CD4-positive, alpha-beta memory T cell (primary cell): ENCODE data around the gene SVOP. TPM values are rescaled to one million over a fixed set of nuclear protein-coding genes. Genes with fewer than 3 reads are reported as not detected.
A peak's percentile ranks its signal among the peaks of the same experiment; 100 is the strongest.

ENCODE experiments used
- CTCF ChIA-PET: fragments of 350-600 bp; sonication (Branson Sonifier 250); formaldehyde crosslinking; loops from one replicate; lab custom pipeline; 2021; ENCODE audit warnings: inconsistent platforms; ENCODE audit not compliant: partially characterized antibody; lab: Charles Lee
- POLR2A ChIA-PET: fragments of 350-600 bp; sonication (Branson Sonifier 250); formaldehyde crosslinking; loops from one replicate; lab custom pipeline; 2021; ENCODE audit not compliant: partially characterized antibody; lab: Charles Lee
- DNase-seq, 5 donors: peaks; one replicate each; pipeline versions ENCODE4 v3.0.0 to v3.0.0-alpha.2; 2020 to 2022; ENCODE audit warnings: mixed read lengths in 1 of 5
- H3K27ac ChIP-seq: one replicate; pipeline ENCODE4 v1.7.0; 2013; ENCODE audit warnings: low read depth, low read length
- H3K27me3 ChIP-seq: 2 replicates; pipeline ENCODE4 v1.7.0; 2013; ENCODE audit warnings: mild to moderate bottlenecking, low read length, moderate library complexity; ENCODE audit not compliant: insufficient read depth
- H3K36me3 ChIP-seq: 2 replicates; pipeline ENCODE4 v1.7.0; 2013; ENCODE audit warnings: mild to moderate bottlenecking, low read length, moderate library complexity; ENCODE audit not compliant: insufficient read depth
- H3K4me1 ChIP-seq: 2 replicates; pipeline ENCODE4 v1.7.0; 2013; ENCODE audit warnings: mild to moderate bottlenecking, low read length, moderate library complexity; ENCODE audit not compliant: insufficient read depth
- H3K4me3 ChIP-seq, 2 donors: one replicate each; pipeline ENCODE4 v1.7.0; 2013; ENCODE audit warnings: low read length in 2 of 2, mild to moderate bottlenecking in 1 of 2
- H3K9me3 ChIP-seq, 2 donors: one replicate each; pipeline ENCODE4 v1.7.0; 2013; ENCODE audit warnings: low read length in 2 of 2, control low read depth in 1 of 2; ENCODE audit not compliant: control insufficient read depth in 1 of 2
- H3K27ac Mint-ChIP-seq, 7 donors: one replicate each; pipeline ENCODE4 v1.8.0; 2020 to 2021; ENCODE audit warnings: mixed read lengths in 7 of 7, mild to moderate bottlenecking in 6 of 7, inconsistent platforms in 3 of 7, moderate library complexity in 3 of 7
- H3K27me3 Mint-ChIP-seq, 2 donors: one replicate each; pipeline ENCODE4 v1.8.0; 2020 to 2021; ENCODE audit warnings: mixed read lengths in 2 of 2
- H3K36me3 Mint-ChIP-seq, 2 donors: one replicate each; pipeline ENCODE4 v1.8.0; 2020 to 2021; ENCODE audit warnings: mixed read lengths in 2 of 2, inconsistent platforms in 1 of 2, mild to moderate bottlenecking in 1 of 2
- H3K4me1 Mint-ChIP-seq, 4 donors: one replicate each; pipeline ENCODE4 v1.8.0; 2020 to 2021; ENCODE audit warnings: mixed read lengths in 4 of 4, mild to moderate bottlenecking in 1 of 4
- H3K4me3 Mint-ChIP-seq, 8 donors: one replicate each; pipeline ENCODE4 v1.8.0; 2020 to 2021; ENCODE audit warnings: mixed read lengths in 8 of 8, mild to moderate bottlenecking in 7 of 8, moderate library complexity in 6 of 8, inconsistent platforms in 3 of 8
- H3K9me3 Mint-ChIP-seq, 8 donors: one replicate each; pipeline ENCODE4 v1.8.0; 2020 to 2021; ENCODE audit warnings: mixed read lengths in 8 of 8, mild to moderate bottlenecking in 5 of 8, inconsistent platforms in 3 of 8, moderate library complexity in 1 of 8
- intact Hi-C: fragments of 100-400 bp; cut with micrococcal nuclease; formaldehyde crosslinking; loops from one replicate; pipeline ENCODE4 v1.15.1; 2023
- polyA plus RNA-seq, 2 donors: library from polyadenylated mRNA; unstranded; fragments of 300-500 nt; fragmentation: Illumina TruSeq; gene quantifications; one replicate each; pipeline ENCODE4 v1.2.3, GENCODE V29; 2021
- total RNA-seq, 2 experiments: library from RNA; stranded (reverse); gene quantifications; one replicate each; pipeline ENCODE4 v1.2.3, GENCODE V29; 2021

Gene SVOP
- total and polyA plus RNA-seq, 4 experiments from 2014 or later, result not detected

DNA sequence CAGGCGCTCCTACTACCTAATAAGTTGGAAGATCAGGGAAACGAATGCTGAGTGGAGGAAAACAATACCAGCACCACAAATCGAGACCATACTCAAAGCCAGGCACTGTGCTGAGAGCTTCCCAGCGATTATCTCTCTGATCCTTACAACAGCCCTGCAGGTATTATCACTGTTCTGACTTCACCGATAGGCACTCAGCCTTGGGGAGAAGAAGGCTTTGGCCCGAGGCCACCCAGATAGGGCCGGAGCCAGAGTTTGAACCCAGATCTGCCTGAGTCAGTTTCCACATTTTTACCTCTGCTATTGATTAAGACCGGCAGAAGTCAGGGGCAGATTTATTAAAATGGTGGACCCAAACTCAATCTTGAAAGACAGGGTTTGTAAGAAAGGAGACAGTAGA, 4.9 kb downstream of the SVOP start:
- no peak overlapping the region for H3K4me3 Mint-ChIP-seq
- no peak for DNase-seq
- CTCF ChIA-PET, result no interaction called here
- intact Hi-C loops, result no loop called here
- Histone ChIP-seq H3K4me3 (no peak overlapping the region), H3K27ac (no peak overlapping the region), H3K27me3 (peaks cover 4% of the 10 kb centered on the region), H3K9me3 (no peaks in the 10 kb centered on the region), H3K36me3 (no peaks in the 10 kb centered on the region), H3K4me1 (peaks cover 3% of the 10 kb centered on the region)
- no peak overlapping the region for H3K27ac Mint-ChIP-seq
- H3K36me3 Mint-ChIP-seq, result no peaks in the 10 kb centered on the region
- peaks cover 0 to 4% (median 2%) of the 10 kb centered on the region in 4 donors for H3K4me1 Mint-ChIP-seq
- H3K27me3 Mint-ChIP-seq, result peaks cover 28 to 33% of the 10 kb centered on the region in 2 donors
- POLR2A ChIA-PET, result no interaction called here
- H3K9me3 Mint-ChIP-seq, result peaks cover 0 to 2% (median 0%) of the 10 kb centered on the region in 8 donors

DNA sequence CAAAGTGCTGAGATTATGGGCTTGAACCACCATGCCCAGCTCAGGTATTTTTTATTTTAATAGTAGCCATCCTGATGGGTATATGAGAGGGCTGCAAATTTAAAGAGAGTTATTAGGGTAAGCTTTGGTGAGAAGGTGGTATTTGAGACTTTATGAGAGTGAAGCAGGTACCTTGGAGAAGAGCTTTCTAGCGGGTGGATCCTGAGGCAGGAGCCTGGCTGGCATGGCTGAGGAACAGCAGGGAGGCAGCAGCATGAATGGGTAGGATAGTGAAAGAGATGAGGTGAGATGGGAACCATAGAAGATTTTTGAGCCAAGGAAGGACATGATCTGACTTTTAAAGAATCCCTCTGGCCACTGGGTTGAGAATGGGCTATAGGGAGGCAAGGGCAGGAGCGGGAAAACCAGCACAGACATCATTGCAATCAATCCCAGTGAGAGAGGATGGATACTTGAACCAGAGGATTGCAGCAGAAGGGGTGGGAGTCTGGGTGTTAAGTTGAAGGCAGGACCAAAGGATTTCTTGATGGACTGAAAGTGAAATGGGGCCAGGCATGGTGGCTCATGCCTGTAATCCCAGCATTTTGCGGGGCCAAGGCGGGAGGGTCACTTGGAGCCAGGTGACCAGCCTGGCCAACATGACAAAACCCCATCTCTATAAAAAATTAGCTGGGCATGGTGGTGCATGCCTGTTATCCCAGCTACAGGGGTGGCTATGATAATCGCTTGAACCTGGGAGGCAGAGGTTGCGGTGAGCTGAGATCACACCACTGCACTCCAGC, 5.7 kb downstream of the SVOP start:
- H3K4me3 ChIP-seq, result no peak overlapping the region

DNA sequence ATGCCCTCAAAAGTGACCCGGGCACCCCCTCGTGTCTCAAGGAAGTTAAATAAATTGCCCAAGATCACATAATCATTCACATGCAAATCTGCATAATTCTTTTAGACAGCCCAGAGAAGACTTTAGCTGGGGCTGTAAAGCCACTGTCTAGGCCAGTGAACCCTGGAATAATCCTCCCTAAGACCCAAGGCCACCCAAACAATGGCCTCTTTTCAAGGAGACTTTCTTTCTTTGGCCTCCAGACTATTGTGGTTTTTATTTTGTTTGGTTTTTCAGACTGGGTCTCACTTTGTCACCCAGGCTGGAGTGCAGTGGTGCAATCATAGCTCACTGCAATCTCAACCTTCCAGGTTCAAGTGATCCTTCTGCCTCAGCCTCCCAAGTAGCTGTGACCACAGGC, 10.6 kb downstream of the SVOP start:
- intact Hi-C loops, result no loop called here
- Mint-ChIP-seq H3K36me3 (no peaks in the 10 kb centered on the region), H3K27me3 (peaks cover 11 to 17% of the 10 kb centered on the region in 2 donors), H3K9me3 (peaks cover 0 to 2% (median 0%) of the 10 kb centered on the region in 8 donors), H3K4me1 (no peaks in the 10 kb centered on the region), H3K27ac (no peak overlapping the region), H3K4me3 (no peak overlapping the region)
- Histone ChIP-seq H3K9me3 (no peaks in the 10 kb centered on the region), H3K27me3 (no peaks in the 10 kb centered on the region), H3K36me3 (no peaks in the 10 kb centered on the region), H3K27ac (no peak overlapping the region), H3K4me3 (no peak overlapping the region), H3K4me1 (no peaks in the 10 kb centered on the region)
- ChIA-PET CTCF (no interaction called here), POLR2A (no interaction called here)
- no peak for DNase-seq

More for the DNA sequence above, 5.7 kb downstream of the SVOP start:
- Mint-ChIP-seq H3K27me3 (peaks cover 23 to 26% of the 10 kb centered on the region in 2 donors), H3K27ac (peak overlapping the region in 1 of 7 donors; percentile 13), H3K9me3 (peaks cover 0 to 2% (median 0%) of the 10 kb centered on the region in 8 donors), H3K4me3 (no peak overlapping the region), H3K36me3 (no peaks in the 10 kb centered on the region), H3K4me1 (no peaks in the 10 kb centered on the region)
- POLR2A ChIA-PET, result no interaction called here
- no peaks in the 10 kb centered on the region for H3K27me3 ChIP-seq
- CTCF ChIA-PET, result no interaction called here
- no peak for DNase-seq
- H3K36me3 ChIP-seq, result no peaks in the 10 kb centered on the region
- H3K27ac ChIP-seq, result no peak overlapping the region
- no peaks in the 10 kb centered on the region for H3K9me3 ChIP-seq
- no peaks in the 10 kb centered on the region for H3K4me1 ChIP-seq
- intact Hi-C loops, result no loop called here

DNA sequence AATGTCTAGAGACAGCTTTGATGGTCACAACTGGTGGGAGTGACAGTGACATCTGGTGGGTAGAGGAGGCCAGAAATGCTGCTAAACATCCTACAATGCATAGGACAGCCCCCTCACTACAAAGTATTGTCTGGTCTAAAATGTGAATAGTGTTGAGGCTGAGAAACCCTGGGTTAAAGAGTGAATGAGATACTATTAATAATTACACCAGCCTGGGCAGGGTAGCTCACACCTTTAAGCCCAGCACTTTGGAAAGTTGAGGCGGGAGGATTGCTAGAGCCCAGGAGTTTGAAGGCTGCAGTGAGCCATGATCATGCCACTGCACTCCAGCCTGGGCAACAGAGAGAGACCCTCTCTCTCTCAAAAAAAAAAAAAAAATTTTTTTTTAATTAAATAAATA, 11.1 kb downstream of the SVOP start:
- no peak for DNase-seq
- no peak overlapping the region for H3K4me3 Mint-ChIP-seq
- ChIA-PET POLR2A (no interaction called here), CTCF (interaction anchor here (0.7 kb wide), 1 partner anchor 89 kb away, joined by 3 read pairs; no protein-coding TSS in a partner anchor)
- H3K9me3 Mint-ChIP-seq, result peaks cover 0 to 2% (median 0%) of the 10 kb centered on the region in 8 donors
- no peaks in the 10 kb centered on the region for H3K4me1 Mint-ChIP-seq
- Histone ChIP-seq H3K27ac (no peak overlapping the region), H3K27me3 (no peaks in the 10 kb centered on the region), H3K9me3 (no peaks in the 10 kb centered on the region), H3K36me3 (no peaks in the 10 kb centered on the region), H3K4me1 (no peaks in the 10 kb centered on the region), H3K4me3 (no peak overlapping the region)
- H3K36me3 Mint-ChIP-seq, result no peaks in the 10 kb centered on the region
- intact Hi-C loops, result no loop called here
- no peak overlapping the region for H3K27ac Mint-ChIP-seq
- H3K27me3 Mint-ChIP-seq, result peaks cover 9 to 14% of the 10 kb centered on the region in 2 donors

DNA sequence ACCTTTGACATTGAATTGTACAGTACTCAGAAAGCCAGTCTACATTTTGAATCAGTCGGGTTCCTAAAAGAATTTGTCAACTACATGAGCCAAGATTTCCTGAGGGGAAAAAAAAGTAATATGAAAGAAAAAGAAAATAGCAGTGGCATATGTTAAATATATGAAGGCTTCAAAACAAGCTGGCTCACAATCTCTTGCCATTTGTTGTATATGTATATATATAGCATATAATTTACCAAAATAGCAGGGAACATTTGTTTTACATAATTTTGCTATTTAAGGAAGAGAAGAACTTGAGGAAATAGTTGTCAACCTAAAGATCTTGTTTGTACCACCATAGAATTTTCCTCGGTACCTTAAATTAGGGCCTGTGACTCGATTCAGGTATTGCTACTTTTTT, 16.9 kb downstream of the SVOP start:
- ChIA-PET POLR2A (no interaction called here), CTCF (interaction anchor here (1.3 kb wide), 1 partner anchor 1328 kb away, joined by 3 read pairs; no protein-coding TSS in a partner anchor)
- Mint-ChIP-seq H3K9me3 (peaks cover 0 to 2% (median 0%) of the 10 kb centered on the region in 8 donors), H3K4me1 (no peaks in the 10 kb centered on the region), H3K36me3 (no peaks in the 10 kb centered on the region), H3K27ac (no peak overlapping the region), H3K27me3 (peaks cover 4 to 5% of the 10 kb centered on the region in 2 donors), H3K4me3 (no peak overlapping the region)
- DNase-seq, result no peak
- Histone ChIP-seq H3K9me3 (no peaks in the 10 kb centered on the region), H3K4me3 (no peak overlapping the region), H3K27ac (no peak overlapping the region), H3K27me3 (no peaks in the 10 kb centered on the region), H3K4me1 (no peaks in the 10 kb centered on the region), H3K36me3 (no peaks in the 10 kb centered on the region)
- intact Hi-C loops, result no loop called here

DNA sequence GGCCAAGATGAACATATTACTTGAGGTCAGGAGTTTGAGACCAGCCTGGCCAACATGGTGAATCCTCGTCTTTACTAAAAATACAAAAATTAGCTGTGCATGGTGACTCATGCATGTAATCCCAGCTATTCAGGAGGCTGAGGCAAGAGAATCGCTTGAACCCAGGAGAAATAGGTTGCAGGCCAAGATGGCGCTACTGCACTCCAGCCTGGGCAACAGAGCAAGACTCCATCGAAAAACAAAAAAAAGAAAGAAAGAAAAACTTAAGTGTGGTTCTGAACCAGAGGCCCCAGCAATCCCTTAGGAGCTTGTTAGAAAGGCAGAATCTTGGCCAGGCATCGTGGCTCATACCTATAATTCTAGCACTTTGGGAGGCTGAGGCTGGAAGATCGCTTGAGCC, 24.5 kb downstream of the SVOP start:
- no peak for DNase-seq
- H3K36me3 ChIP-seq, result no peaks in the 10 kb centered on the region
- ChIA-PET CTCF (no interaction called here), POLR2A (no interaction called here)
- Mint-ChIP-seq H3K27me3 (peaks cover 5 to 7% of the 10 kb centered on the region in 2 donors), H3K4me1 (peaks cover 0 to 2% (median 0%) of the 10 kb centered on the region in 4 donors), H3K27ac (peak overlapping the region in 1 of 7 donors; percentile 46), H3K9me3 (peaks cover 0 to 17% (median 6%) of the 10 kb centered on the region in 8 donors), H3K4me3 (no peak overlapping the region), H3K36me3 (peaks cover 0 to 3% of the 10 kb centered on the region in 2 donors)
- H3K27ac ChIP-seq, result no peak overlapping the region
- H3K9me3 ChIP-seq, result no peaks in the 10 kb centered on the region
- H3K27me3 ChIP-seq, result no peaks in the 10 kb centered on the region
- intact Hi-C loops, result no loop called here
- no peaks in the 10 kb centered on the region for H3K4me1 ChIP-seq
- no peak overlapping the region for H3K4me3 ChIP-seq

DNA sequence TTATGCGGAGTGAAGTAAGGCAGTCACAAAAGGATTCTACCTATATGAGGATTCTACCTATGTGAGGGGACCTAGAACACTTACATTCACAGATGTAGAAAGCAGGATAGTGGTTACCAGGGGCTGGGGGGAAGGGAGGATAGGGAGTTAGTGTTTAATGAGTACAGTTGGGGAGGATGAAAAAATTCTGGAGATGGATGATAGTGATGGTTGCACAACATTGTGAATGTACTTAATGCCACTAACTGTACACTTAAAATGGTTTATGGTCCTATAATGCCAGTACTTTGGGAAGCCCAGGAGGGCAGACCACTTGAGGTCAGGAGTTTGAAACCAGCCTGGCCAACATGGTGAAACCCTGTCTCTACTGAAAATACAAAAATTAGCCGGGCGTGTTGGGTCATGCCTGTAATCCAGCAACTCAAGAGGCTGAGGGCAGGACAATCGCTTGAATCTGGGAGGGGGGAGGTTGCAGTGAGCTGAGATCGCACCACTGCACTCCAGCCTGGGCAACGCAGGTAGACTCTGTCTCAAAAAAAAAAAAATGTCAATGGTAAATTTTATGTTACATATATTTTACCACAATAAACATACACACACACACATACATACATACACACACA, 25.4 kb downstream of the SVOP start:
- no peak overlapping the region for H3K27ac ChIP-seq
- H3K9me3 ChIP-seq, result no peaks in the 10 kb centered on the region
- peaks cover 5 to 7% of the 10 kb centered on the region in 2 donors for H3K27me3 Mint-ChIP-seq
- H3K27me3 ChIP-seq, result no peaks in the 10 kb centered on the region
- intact Hi-C loops, result no loop called here
- no peaks in the 10 kb centered on the region for H3K36me3 ChIP-seq
- H3K27ac Mint-ChIP-seq, result peak overlapping the region in 3 of 7 donors; percentile 1 to 16 (median 2)
- peak overlapping the region in 1 of 8 donors; percentile 24 for H3K4me3 Mint-ChIP-seq
- H3K4me1 Mint-ChIP-seq, result peaks cover 0 to 2% (median 0%) of the 10 kb centered on the region in 4 donors
- H3K4me3 ChIP-seq, result no peak overlapping the region
- H3K9me3 Mint-ChIP-seq, result peaks cover 0 to 17% (median 6%) of the 10 kb centered on the region in 8 donors
- DNase-seq, result no peak
- H3K36me3 Mint-ChIP-seq, result peaks cover 0 to 3% of the 10 kb centered on the region in 2 donors
- POLR2A ChIA-PET, result no interaction called here
- CTCF ChIA-PET, result interaction anchor here (0.9 kb wide), 1 partner anchor 45 kb away, joined by 3 read pairs; no protein-coding TSS in a partner anchor
- no peaks in the 10 kb centered on the region for H3K4me1 ChIP-seq
